ENCODE results near the gene ATP9B.

ATP9B gene

GRCh38 chr18:79337184-79337583 lies 268.0 kb downstream of the ATP9B start:
- no peak for DNase-seq

- no peak for DNase-seq
Observed at GRCh38 chr18:79337620-79338019, 268.4 kb downstream of the ATP9B start.

GRCh38 chr18:79339094-79339908 lies 270.1 kb downstream of the ATP9B start:
- no peak for DNase-seq

GRCh38 chr18:79343567-79344207 lies 274.5 kb downstream of the ATP9B start:
- no peak for DNase-seq

GRCh38 chr18:79344208-79344581 lies 275.0 kb downstream of the ATP9B start:
- DNase-seq = no peak

GRCh38 chr18:79345366-79345765 lies 276.2 kb downstream of the ATP9B start:
- DNase-seq = no peak

GRCh38 chr18:79345981-79346380 lies 276.8 kb downstream of the ATP9B start:
- no peak for DNase-seq

- DNase-seq = no peak
Observed at GRCh38 chr18:79348066-79348465, 278.9 kb downstream of the ATP9B start.

- no peak for DNase-seq
Observed at GRCh38 chr18:79352432-79352831, 283.2 kb downstream of the ATP9B start.

GRCh38 chr18:79353267-79353666 lies 284.1 kb downstream of the ATP9B start:
- no peak for DNase-seq

- no peak for DNase-seq
Observed at GRCh38 chr18:79354350-79354749, 285.2 kb downstream of the ATP9B start.

- no peak for DNase-seq
Observed at GRCh38 chr18:79355433-79356335, 286.5 kb downstream of the ATP9B start.

GRCh38 chr18:79356435-79356834 lies 287.2 kb downstream of the ATP9B start:
- no peak for DNase-seq

GRCh38 chr18:79360933-79361332 lies 291.7 kb downstream of the ATP9B start:
- no peak for DNase-seq

- DNase-seq = no peak
Observed at GRCh38 chr18:79361766-79362522, 292.8 kb downstream of the ATP9B start.

- DNase-seq = no peak
Observed at GRCh38 chr18:79365701-79366100, 296.5 kb downstream of the ATP9B start.

GRCh38 chr18:79366177-79367094 lies 297.2 kb downstream of the ATP9B start:
- DNase-seq = no peak

- DNase-seq = no peak
Observed at GRCh38 chr18:79367480-79367879, 298.3 kb downstream of the ATP9B start.

- DNase-seq = no peak
Observed at GRCh38 chr18:79367989-79368388, 298.8 kb downstream of the ATP9B start.

- no peak for DNase-seq
Observed at GRCh38 chr18:79368681-79369080, 299.5 kb downstream of the ATP9B start.

GRCh38 chr18:79371561-79372121 lies 302.4 kb downstream of the ATP9B start:
- no peak for DNase-seq

Measured in stimulated activated CD8-positive, alpha-beta memory T cell treated with anti-CD3 and anti-CD28 coated beads, Interleukin-4, amount 100 ng/mL, for 48 hours (primary cell).